COR-L47 (cell line): ENCODE results near the gene LGI4.
A peak's percentile ranks its signal among the peaks of the same experiment; 100 is the strongest.

ENCODE experiments used
- DNase-seq: peaks from one replicate; lab custom pipeline; 2025; lab: John Stamatoyannopoulos, UW

Gene LGI4

DNA sequence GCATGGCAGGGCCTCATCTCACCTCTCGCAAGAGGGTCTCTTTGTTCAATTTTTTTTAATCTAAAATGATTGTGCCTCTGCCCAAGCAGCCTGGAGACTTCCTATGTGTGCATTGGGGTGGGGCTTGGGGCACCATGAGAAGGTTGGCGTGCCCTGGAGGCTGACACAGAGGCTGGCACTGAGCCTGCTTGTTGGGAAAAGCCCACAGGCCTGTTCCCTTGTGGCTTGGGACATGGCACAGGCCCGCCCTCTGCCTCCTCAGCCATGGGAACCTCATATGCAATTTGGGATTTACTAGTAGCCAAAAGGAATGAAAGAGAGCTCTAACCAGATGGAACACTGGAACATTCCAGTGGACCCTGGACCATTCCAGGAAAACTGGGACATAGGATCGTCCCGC is 11.3 kb downstream of the LGI4 start:
- DNase-seq = no peak

DNA sequence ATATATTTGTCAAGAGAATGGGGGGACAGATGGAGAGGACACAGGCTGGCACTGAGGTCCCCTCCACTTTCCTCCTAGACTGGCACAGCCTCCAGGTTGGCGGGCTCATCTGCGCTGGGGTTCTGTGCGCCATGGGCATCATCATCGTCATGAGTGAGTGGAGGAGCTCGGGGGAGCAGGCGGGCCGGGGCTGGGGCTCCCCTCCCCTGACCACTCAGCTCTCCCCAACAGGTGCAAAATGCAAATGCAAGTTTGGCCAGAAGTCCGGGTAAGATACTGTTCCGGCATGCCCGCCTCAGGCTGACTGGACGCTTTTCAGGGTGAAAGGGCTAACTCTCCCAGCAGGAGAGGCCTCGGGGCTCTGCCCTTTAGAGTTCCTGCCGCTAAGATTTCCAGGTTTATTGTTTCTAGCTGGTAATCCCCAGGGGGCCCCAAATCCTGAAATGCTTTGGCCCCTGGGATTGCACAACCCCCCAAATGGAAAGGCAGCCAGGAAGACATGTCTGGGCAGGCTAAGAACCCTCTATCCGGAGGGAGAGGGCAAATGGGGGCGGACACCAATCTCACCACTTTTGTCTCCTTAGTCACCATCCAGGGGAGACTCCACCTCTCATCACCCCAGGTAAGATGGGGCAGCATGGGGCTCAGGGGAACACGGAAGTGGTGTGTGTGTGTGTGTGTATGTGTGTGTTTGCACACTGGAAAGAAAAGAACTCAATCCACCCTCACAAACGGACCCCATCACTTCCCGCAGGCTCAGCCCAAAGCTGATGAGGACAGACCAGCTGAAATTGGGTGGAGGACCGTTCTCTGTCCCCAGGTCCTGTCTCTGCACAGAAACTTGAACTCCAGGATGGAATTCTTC is 11.9 kb downstream of the LGI4 start:
- no peak for DNase-seq

DNA sequence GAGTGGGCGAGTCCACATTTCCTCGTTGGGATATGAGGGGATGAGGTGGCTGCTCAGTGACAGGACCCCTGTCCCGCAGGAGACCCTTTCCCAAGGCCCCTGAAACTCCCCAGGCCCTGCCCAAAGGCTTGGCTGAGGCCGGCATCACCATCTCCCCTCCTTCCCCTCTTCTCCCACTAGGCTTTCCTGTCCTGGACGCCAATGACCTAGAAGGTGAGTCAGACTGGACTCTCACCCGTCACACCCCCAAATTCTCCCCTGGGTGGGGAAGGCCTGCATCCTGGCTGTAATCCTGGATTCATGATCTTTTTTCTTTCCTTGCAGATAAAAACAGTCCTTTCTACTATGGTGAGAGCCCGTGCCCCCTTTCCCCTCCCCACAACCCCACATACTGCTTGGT is 14.0 kb downstream of the LGI4 start:
- no peak for DNase-seq

DNA sequence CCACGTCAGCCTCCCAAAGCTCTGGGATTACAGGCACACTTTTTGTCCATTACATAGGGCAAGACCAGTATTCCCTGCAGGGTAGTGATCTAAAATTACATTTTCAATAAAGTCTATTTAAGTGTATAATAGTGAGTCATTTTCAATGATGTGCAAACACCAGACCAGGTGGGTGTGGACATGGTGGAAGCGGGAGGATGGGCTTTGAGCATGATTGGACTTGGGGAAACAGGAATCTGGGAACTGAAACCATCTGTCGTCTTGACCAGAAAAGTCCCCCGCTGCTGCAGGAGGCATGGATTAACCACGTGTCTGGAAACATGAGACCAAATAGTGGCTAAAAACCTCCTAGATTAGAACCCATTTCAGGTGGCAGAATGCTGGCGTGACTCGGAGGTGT is 14.4 kb downstream of the LGI4 start:
- peak; percentile 77 for DNase-seq

DNA sequence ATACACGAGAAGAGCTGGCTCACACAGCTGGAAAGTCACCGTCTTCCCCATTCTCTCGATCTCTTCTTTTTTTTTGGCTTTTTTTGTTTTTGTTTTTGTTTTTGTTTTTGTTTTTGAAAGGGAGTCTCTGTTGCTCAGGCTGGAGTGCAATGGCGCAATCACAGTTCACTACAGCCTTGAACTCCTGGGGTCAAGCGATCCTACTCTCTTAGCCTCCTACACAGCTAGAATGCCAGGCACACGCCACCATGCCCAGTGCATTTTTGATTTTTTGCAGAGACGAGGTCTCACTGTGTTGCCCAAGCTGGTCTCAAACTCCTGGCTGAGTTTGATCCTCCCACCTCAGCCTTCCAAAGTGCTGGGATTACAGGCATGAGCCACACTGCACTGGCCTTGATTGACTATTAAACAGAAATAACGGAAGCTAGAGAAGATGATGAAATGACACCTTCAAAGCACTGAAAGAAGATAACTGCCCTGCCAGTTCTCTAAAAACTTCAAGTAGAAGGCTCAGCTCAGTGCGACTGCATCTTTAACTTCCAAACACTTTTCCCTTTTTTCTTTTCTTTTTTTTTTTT is 15.2 kb downstream of the LGI4 start:
- DNase-seq = no peak

DNA sequence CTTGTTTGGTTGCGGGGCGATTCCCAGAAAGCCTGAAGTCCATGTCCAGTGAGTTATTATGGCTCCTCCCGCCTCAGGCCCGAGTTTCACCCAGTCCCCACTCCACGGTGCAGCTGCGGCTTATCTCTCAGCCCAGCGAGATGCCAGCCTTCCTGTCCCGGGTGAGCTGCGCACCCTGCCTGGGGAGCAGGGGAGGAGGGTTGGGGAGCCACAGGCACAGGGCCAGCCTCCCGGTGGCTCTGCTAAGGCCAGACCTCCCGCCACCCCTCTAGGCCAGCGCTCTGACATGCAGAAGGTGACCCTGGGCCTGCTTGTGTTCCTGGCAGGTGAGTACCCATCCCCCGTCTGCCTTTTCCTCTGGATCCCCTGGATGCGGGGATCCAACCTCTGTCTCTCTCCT is 15.8 kb downstream of the LGI4 start:
- DNase-seq = no peak

DNA sequence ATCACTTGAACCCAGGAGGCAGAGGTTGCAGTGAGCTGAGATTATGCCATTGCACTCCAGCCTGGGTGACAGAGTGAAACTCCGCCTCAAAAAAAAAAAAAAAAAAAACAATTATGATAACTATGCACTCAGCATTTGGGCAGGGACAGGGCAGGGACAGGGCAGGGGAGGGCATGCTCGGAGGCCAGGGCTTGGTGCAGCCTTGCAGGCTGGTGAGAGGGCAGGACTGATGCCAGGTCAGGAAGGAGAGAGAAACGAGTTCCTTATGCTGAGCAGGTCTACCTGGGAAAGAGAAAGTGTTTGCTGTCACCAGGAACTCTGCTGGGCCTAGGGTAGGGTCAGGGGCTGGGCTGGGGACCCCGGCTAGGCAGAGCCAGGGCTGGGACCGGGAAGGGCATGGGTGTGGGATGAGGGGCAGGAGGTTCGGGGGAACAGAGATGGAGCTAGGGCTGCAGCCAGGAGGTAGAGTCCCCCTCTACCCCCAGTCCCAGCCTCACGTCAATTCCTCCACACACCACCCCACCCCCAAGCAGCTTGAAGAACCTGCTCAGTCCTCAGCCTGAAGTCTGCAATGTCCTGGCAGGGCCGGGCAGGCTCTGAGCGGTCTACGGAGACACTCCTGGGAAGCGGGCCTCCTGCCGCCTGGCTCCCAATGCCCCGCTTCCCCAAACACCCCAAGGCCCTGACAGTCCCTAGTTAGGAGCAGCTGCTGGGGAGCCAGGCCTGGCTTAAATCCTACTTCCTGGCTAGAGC is 16.4 kb downstream of the LGI4 start:
- no peak for DNase-seq

DNA sequence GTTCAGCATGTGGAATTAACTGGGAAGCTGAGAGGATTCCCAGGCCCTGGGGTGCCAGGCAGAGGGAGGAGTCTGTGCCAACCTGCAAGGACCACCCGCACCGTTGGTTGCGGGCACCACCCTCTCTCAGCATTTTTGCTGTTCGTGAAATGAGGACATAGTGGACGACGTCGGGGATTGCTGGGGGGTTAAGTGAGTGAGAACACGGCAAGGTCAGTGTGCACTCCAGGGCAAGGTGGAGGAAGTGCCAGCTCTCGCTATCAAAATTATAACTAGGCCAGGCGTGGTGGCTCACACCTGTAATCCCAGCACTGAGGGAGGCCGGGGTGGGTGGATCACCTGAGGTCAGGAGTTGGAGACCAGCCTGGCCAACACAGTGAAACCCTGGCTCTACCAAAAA is 17.1 kb downstream of the LGI4 start:
- DNase-seq = no peak

DNA sequence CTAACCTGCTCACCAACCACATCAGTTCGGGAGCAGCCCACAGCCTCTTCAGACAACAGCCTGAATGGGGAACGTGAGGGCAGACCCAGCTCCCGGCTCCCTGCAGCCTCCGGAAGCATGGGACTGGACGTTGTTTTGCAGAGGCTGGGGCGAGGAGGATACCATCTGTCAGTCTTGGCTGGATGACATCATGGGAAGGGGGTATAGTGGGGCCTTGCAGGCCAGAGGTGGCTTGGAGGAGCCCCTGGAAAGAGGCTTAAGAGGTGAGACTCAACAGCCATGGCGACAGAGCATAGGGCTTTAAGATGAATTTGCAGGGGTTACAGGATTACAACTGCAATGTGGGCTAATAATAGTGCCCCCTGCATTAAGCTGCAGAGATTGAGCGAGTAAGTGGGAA is 17.7 kb downstream of the LGI4 start:
- DNase-seq = no peak

DNA sequence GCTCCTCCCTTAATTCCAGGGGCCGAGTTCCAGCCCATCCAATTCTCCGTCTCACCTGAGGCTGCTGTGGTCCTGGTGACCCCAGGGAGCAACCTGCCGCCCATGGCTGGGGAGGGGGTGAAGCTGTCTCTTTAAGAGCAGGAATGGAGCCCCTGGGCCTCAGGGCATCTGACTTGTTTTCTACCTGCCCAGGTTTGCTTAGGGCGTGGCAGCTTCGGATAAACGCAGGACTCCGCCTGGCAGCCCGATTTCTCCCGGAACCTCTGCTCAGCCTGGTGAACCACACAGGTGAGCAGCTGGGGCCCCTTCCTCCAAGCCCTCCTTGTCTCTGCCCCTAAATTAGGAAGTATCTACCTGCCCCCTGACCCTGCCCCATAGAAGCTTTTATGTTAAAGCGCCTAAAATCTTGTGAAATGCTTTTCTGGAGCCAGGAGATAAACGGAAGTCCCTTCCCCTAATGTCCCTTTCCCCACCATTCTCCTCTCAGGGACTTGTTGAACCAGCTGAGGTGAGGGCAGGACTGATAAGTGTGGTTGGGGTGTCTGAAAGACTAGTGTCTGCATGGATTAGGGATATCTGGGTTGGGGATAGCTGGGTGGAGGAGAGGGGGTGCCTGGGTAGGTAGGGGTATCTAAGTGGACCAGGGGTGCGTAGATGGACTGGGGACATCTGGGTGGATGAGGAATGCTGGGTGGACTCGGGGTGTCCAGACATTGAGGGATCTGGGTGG is 18.6 kb downstream of the LGI4 start:
- peak; percentile 34 for DNase-seq

DNA sequence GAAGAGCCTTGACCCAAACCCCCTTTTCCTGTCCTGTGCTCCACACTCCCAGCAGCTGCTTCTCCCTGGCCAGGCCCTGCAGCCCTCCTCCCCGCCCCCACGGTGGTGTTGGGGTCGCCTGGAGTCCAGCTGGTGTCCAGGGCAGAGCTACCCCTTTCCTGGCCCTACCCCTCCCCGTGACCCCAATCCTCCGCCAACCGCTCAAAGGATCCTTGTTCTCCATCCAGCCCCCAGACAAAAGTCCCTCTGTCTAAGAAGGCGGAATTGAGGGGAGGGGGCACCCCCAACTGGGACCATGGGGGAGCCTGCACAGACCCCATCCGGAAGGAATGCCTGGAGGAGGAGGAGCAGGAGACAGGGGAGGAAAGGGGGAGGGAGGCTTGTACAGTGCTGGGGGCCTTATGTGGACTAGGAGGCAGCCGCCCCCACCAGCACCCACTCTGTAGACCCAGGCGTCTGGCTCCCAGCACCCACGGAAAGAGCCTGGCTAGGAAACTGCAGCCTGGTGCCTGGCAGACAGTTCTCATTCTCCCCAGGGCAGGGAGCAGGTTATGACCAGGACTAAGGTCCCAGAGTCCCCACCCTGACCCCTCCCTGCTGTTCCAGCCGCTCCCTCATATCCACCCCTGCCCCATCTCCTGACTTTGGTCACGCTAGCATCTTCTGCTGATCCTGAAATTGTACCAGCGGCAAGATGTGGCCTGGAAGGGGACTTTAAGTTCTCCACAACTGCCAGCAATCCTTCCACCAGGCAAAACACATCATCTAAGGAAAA is 19.5 kb downstream of the LGI4 start, which contains the start of gene FXYD3:
Gene FXYD3, plus strand, starts transcription at position 647 of the 775 bp plus-strand sequence. CDS start 3,554 bp downstream, outside the sequence.
- no peak for DNase-seq

DNA sequence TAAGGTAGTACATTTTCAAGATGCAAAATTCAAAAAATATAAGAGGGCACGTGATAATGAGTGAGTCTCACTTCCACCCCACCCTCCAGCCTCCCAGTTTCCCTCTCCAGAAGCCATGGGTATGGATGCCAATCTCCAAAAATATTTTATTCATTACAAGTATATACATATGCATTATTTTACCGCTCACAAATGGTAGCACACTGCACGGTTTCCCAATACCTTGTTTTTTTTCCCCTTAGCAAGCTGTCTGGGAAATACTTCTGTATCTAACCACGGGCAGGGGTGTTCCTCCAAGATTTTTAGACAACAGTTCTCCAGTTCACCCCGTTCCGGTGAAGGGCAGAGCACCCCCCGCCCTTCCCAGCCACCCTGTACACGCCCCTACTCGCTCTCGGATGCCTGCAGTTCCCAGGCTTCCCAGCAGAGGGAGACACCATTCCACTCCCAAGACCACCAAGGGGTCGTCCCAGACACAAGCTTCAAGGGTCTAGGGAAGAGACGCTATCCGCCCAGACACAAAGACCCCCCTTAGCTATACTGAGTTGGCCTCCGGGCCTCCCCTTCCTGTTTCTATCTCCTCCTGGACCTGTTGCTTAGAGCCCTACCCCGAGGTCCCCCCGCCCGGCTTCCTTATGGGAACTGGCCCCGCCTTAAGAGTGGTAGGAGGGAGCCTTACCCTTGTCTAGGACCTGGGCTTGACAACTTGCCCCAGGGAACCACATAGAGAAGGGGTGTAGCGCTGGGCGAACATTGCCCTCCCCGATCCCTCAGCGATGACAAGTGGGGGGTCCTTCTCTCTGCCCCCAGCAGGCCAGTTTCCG is 20.3 kb downstream of the LGI4 start:
- DNase-seq = peak; percentile 26

DNA sequence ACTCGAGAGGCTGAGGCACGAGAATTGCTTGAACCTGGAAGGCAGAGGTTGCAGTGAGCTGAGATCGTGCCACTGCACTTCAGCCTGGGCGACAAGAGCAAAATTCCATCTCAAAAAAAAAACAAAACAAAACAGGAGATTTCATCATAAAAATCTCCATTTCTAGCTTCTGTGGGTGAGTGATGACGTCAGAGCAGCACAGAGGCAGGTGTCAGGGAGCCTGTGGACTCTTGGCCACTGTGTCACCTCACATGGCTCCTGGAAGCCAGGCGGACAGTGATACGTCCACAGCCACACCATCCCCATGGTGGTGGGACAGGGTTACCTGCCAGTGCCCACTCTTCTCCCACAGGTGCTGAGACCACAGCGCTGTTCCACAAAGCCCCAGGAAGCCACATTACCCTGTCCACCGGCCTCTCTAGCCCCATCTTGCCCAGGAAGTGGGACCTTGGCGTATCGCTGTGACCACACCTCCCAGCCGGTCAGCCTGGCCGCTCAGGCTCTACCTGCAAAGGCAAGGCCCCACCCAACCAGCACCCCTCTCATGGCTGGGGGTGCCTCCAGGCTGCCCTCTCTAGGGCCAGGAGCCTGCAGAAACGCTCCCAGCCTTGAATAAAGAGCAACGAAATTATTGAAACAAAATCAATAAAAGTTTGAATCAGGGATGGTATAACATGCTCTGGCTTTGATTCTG is 21.7 kb downstream of the LGI4 start:
- no peak for DNase-seq

DNA sequence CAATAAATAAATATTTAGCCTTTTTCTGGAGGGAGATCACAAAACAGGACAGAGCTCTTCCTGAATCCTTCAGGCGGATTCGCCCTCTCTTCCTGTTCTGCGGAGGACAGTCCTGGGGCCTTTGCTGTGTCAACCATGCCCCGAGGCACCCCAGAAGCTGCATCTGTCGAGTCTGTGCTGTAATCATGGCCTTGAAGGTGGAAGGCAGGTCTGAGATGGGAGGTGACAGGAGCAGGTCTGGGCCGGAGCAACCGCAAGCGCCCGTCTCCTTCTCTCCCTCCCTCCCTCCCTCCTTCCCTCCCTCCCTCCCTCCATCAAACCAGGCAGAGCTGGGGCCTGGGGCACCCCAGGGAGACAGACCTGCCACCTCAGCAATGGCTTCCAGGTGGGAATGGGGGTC is 23.9 kb downstream of the LGI4 start:
- no peak for DNase-seq

DNA sequence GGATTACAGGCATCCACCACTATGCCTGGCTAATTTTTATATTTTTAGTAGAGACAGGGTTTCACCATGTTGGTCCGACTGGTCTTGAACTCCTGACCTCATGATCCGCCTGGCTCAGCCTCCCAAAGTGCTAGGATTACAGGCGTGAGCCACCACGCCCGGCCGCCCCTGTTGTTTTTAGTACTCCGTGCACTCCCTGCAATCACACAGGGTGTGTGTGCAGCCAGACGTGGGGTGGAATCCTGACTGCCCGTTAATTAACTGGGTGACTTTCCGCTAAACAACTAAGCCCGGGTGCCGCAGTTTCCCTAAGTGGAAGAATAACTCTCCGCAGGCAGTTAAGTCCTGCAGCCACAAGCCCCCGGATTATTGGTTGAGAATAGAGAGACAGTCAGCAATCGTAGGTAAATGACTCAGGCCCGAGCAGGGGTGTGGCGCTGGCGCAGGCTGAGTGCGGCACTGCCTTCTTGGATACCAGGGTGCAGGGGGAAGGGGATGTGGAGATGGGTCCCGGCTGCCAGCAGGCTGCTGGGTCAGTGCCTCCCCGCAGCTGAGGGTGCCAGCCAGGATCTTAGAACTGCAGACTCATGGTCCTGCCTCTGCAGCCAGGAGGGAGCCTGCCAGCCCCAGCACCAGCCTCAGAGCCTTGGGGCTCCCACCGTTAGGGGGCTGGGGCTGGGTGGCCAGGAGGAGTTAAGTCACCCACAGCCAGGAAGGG is 25.3 kb downstream of the LGI4 start:
- no peak for DNase-seq

DNA sequence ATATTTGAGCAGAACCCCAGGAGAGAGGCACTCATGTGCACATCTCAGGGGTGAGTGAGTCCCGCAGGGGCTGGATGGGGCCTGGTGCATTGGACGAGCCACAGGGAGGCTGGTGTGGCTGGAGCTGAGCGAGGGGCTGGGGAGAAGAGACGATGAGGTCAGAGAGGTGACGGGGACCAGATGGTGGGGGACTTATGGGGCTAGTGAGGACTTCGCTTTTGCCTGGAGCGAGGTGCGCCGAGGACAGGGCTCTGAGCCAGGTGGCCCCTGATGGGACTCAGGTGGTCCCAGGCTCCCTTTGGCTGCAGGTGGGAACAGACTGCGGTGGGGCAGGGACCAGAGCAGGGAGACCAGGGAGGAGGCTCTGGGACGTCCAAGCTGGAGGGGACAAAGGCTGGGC is 26.1 kb downstream of the LGI4 start:
- no peak for DNase-seq

DNA sequence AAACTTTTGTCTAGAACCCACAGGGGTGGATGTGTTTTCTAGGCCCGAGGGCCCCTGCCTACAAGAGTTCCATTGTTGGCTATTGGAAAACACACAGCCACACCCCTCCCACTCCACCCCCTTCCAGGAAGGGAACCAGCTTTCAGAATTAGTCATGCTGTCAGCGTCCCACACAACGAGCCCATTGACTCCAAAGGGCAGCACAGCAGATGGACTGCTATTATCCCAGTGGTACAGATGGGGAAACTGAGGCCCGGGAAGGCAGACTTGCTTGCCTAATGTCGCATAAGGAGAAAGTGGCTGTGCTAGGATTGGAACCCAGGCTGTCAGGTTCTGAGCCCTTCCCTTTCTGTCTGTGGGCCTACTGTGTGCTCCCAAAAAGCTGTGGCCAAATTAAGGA is 27.3 kb downstream of the LGI4 start:
- DNase-seq = no peak

DNA sequence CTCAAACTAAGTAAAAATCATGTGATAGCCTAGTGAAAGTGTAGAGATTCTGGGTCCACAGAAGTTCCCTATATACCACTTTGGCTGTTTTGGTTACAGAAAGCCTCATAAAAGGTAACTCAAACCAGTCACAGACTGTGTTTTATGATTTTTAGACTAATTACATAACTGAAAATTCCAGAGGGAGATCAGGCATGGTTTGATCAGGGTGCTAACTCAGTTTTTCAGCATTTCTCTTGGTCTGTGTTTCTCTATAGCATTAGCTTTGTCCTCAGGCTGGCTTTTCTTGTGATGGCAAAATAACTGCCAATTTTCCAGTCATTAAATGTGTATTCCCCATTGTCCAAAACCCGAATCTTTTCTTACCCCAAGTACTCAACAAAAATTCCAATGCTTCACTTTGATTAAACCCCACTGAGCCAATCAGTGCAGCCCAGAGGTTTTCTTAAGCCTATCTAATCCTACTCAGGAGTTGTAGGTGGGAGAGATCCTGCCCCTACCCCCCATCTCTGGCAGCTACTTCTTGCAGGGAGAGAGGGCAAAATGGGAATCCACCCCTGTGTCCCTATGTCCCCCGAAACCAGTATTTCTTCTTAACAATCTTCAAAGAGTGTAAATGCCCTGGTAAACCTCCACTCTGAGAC is 27.8 kb downstream of the LGI4 start:
- no peak for DNase-seq

DNA sequence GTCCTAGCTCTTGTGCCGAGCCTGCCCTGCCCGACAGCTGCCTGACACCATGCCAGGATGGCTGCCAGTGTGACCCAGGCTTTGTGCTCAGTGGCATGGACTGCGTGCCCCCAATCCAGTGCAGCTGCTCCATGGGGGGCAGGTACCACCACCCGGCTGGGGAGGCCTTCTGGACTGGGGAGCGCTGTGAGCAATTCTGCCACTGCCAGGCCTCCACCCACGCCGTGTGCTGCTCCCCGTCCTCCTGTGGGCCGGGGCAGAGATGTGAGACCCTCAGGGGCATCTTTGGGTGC is 28.6 kb downstream of the LGI4 start:
- no peak for DNase-seq
